DMS79 treated with DMSO at 0.1 percent for 48 hours (cell line): Measurements from ENCODE around the gene MYF5.

Experiments
- DNase-seq: peaks from one replicate; lab custom pipeline; 2025; lab: John Stamatoyannopoulos, UW

Gene MYF5

DNA sequence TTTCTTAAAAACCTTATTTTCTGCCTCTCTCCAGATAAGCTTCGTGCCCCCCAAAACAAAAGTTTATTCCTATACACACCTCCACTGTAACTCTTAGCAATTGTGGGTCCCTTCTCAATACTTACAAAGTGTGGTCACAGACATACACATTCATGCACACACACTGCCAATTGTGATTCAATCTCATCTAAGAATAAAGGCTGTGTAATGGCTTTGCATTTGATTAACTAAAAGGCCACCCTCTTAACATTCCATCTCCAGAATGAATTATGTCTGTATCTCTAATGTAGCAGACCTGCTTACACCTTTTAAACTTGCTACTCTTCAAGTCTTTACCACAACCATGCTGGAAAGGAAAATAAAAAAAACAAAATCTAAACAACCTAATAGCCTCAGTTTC lies 49.5 kb downstream of the MYF5 start:
- no peak for DNase-seq

DNA sequence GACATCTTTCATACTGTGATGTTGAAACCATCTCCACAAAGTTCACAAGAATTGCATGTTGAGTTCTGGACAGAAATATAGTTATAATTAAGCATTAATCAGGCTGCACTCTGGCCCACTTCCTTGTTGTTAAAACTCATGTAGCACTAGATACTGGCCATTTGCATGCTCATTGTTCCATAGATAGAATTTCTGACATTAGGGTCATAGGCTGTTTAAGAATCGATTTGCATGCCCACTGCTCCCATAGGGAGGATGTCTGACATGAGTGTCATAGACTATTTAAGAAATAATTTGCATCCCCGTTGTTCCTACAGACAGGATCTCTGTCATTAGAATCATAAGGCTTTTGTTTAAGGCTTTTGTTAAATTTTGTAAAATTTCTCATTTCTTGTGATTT lies 50.2 kb downstream of the MYF5 start:
- no peak for DNase-seq
